Smooth muscle cell (in vitro differentiated cells): ENCODE data around the gene TAB2. TPM values are rescaled to one million over a fixed set of nuclear protein-coding genes. Genes with fewer than 3 reads are reported as not detected.

Experiments
- DNase-seq: peaks from one replicate; lab custom pipeline; 2025; ENCODE audit not compliant: unreplicated experiment; lab: John Stamatoyannopoulos, UW
- H2AFZ ChIP-seq: fragments of 200-600 bp; sonication (generic); 2 replicates; pipeline ENCODE4 v1.6.0; 2016; ENCODE audit warnings: antibody characterized with exemption, low read depth, mild to moderate bottlenecking
- H3F3A ChIP-seq: fragments of 200-600 bp; sonication (generic); 2 replicates; pipeline ENCODE4 v1.6.0; 2017; ENCODE audit warnings: antibody characterized with exemption, low read depth
- H3K27ac ChIP-seq: fragments of 200-600 bp; sonication (generic); 2 replicates; pipeline ENCODE4 v1.5.1; 2016; ENCODE audit warnings: low read depth, mild to moderate bottlenecking
- H3K27me3 ChIP-seq: fragments of 200-600 bp; sonication (generic); 2 replicates; pipeline ENCODE4 v1.6.1; 2016; ENCODE audit warnings: low read depth, mild to moderate bottlenecking
- H3K36me3 ChIP-seq: fragments of 200-600 bp; sonication (generic); 2 replicates; pipeline ENCODE4 v1.5.1; 2016; ENCODE audit warnings: low read depth
- H3K4me1 ChIP-seq: fragments of 200-600 bp; sonication (generic); 2 replicates; pipeline ENCODE4 v1.5.1; 2016; ENCODE audit warnings: low read depth
- H3K4me2 ChIP-seq: fragments of 200-600 bp; sonication (generic); 2 replicates; pipeline ENCODE4 v1.6.0; 2016; ENCODE audit warnings: mild to moderate bottlenecking
- H3K4me3 ChIP-seq: fragments of 200-600 bp; sonication (generic); 2 replicates; pipeline ENCODE4 v1.5.1; 2016; ENCODE audit warnings: mild to moderate bottlenecking
- H3K79me2 ChIP-seq: fragments of 200-600 bp; sonication (generic); 2 replicates; pipeline ENCODE4 v1.6.0; 2016; ENCODE audit warnings: low read depth, mild to moderate bottlenecking
- H3K9ac ChIP-seq: fragments of 200-600 bp; sonication (generic); 2 replicates; pipeline ENCODE4 v1.6.0; 2016; ENCODE audit warnings: low read depth
- H3K9me3 ChIP-seq: fragments of 200-600 bp; sonication (generic); replicated peaks from 2 replicates; pipeline ENCODE4 v1.5.1; 2016; ENCODE audit warnings: low read depth
- H4K20me1 ChIP-seq: fragments of 200-600 bp; sonication (generic); 2 replicates; pipeline ENCODE4 v1.6.0; 2016; ENCODE audit warnings: low read depth
- CTCF ChIP-seq: fragments of 200-600 bp; sonication (generic); IDR thresholded peaks from 2 replicates; pipeline ENCODE4 v1.5.1; 2017; ENCODE audit warnings: borderline replicate concordance, mild to moderate bottlenecking, antibody characterized with exemption; ENCODE audit not compliant: insufficient read depth, poor library complexity, severe bottlenecking
- WGBS: methylation state at CpG from one replicate; pipeline ENCODE4 v1.1.7; 2016; ENCODE audit warnings: low lambda C conversion rate; 5-methylcytosine and 5-hydroxymethylcytosine counted together
- polyA plus RNA-seq: library from polyadenylated mRNA; unstranded; fragments of >200 nt; fragmentation: Nextera tagmentation; extraction: Ambion mirVana; gene quantifications from 2 replicates; pipeline ENCODE4 v1.2.1, GENCODE V29; 2016
- total RNA-seq: library from RNA; depleted of rRNA; stranded (reverse); fragments of >200 nt; gene quantifications from 2 replicates; pipeline ENCODE4 v1.2.3, GENCODE V29; 2014

TAB2 gene
- total and polyA plus RNA-seq, 2 experiments from 2014 or later: 12.6 to 78.5 TPM

- no peaks in the 10 kb centered on the region for H3K36me3 ChIP-seq
- TF ChIP-seq CTCF: no peak
- 20% methylated on average over 1 of the region's 1 CpG for WGBS
- no peak overlapping the region for H3K4me2 ChIP-seq
- no peak for DNase-seq
- no peak overlapping the region for H2AFZ ChIP-seq
- H3K9ac ChIP-seq: no peak overlapping the region
- H3K4me3 ChIP-seq: no peak overlapping the region
- no peaks in the 10 kb centered on the region for H3K9me3 ChIP-seq
- H4K20me1 ChIP-seq: peaks cover 100% of the 10 kb centered on the region
- H3F3A ChIP-seq: peaks cover 8% of the 10 kb centered on the region
- peaks cover 100% of the 10 kb centered on the region for H3K79me2 ChIP-seq
- no peaks in the 10 kb centered on the region for H3K27me3 ChIP-seq
- H3K4me1 ChIP-seq: peaks cover 41% of the 10 kb centered on the region
- H3K27ac ChIP-seq: peak overlapping the region; percentile 55
These were observed 12.0 kb downstream of the TAB2 start for GRCh38 chr6:149329529-149329928.

GRCh38 chr6:149330133-149330532 lies 12.6 kb downstream of the TAB2 start:
- no peak for TF ChIP-seq CTCF
- peak overlapping the region; percentile 64 for H3K4me2 ChIP-seq
- peak overlapping the region; percentile 55 for H3K27ac ChIP-seq
- peaks cover 100% of the 10 kb centered on the region for H4K20me1 ChIP-seq
- no peak for DNase-seq
- no peaks in the 10 kb centered on the region for H3K36me3 ChIP-seq
- H3K9ac ChIP-seq: no peak overlapping the region
- peaks cover 100% of the 10 kb centered on the region for H3K79me2 ChIP-seq
- peaks cover 9% of the 10 kb centered on the region for H3F3A ChIP-seq
- 48% methylated on average over 2 of the region's 2 CpGs for WGBS
- no peak overlapping the region for H3K4me3 ChIP-seq
- H3K9me3 ChIP-seq: no peaks in the 10 kb centered on the region
- H2AFZ ChIP-seq: no peak overlapping the region
- peaks cover 47% of the 10 kb centered on the region for H3K4me1 ChIP-seq
- H3K27me3 ChIP-seq: no peaks in the 10 kb centered on the region

- no peak overlapping the region for H2AFZ ChIP-seq
- H3K27me3 ChIP-seq: no peaks in the 10 kb centered on the region
- TF ChIP-seq CTCF: no peak
- H3K4me3 ChIP-seq: no peak overlapping the region
- peak overlapping the region; percentile 55 for H3K27ac ChIP-seq
- WGBS: 62% methylated on average over 2 of the region's 2 CpGs
- H3K9me3 ChIP-seq: no peaks in the 10 kb centered on the region
- DNase-seq: no peak
- peaks cover 9% of the 10 kb centered on the region for H3F3A ChIP-seq
- peak overlapping the region; percentile 64 for H3K4me2 ChIP-seq
- H3K36me3 ChIP-seq: no peaks in the 10 kb centered on the region
- H4K20me1 ChIP-seq: peaks cover 100% of the 10 kb centered on the region
- peaks cover 100% of the 10 kb centered on the region for H3K79me2 ChIP-seq
- H3K4me1 ChIP-seq: peaks cover 58% of the 10 kb centered on the region
- peak overlapping the region; percentile 10 for H3K9ac ChIP-seq
These were observed 13.7 kb downstream of the TAB2 start for GRCh38 chr6:149331043-149331807.

GRCh38 chr6:149331871-149332270 lies 14.4 kb downstream of the TAB2 start:
- WGBS: 88% methylated on average over 2 of the region's 2 CpGs
- no peak for DNase-seq

More at GRCh38 chr6:149331871-149332270, 14.4 kb downstream of the TAB2 start:
- peaks cover 100% of the 10 kb centered on the region for H3K79me2 ChIP-seq
- H3F3A ChIP-seq: peaks cover 9% of the 10 kb centered on the region
- H2AFZ ChIP-seq: no peak overlapping the region
- no peak overlapping the region for H3K4me3 ChIP-seq
- peak overlapping the region; percentile 55 for H3K27ac ChIP-seq
- H3K4me2 ChIP-seq: peak overlapping the region; percentile 64
- H3K4me1 ChIP-seq: peaks cover 65% of the 10 kb centered on the region
- peak overlapping the region; percentile 10 for H3K9ac ChIP-seq
- H3K36me3 ChIP-seq: no peaks in the 10 kb centered on the region
- peaks cover 100% of the 10 kb centered on the region for H4K20me1 ChIP-seq
- TF ChIP-seq CTCF: no peak
- H3K27me3 ChIP-seq: no peaks in the 10 kb centered on the region
- no peaks in the 10 kb centered on the region for H3K9me3 ChIP-seq
